Activated CD8-positive, alpha-beta memory T cell treated with anti-CD3 and anti-CD28 coated beads, Interleukin-2, amount 50 U/mL, for 1 hour (primary cell): Measurements from ENCODE around the gene MYF5.

Experiments used
- DNase-seq: peaks from one replicate; pipeline ENCODE4 v3.0.0-alpha.2; 2020; ENCODE audit errors: extremely low read depth

The MYF5 gene

GRCh38 chr12:80707830-80708258, 8.9 kb upstream of the MYF5 start:
- DNase-seq, result no peak

GRCh38 chr12:80708259-80708974, 8.3 kb upstream of the MYF5 start:
- no peak for DNase-seq

GRCh38 chr12:80708975-80709328, 7.8 kb upstream of the MYF5 start:
- DNase-seq, result no peak

GRCh38 chr12:80709811-80710726, 6.6 kb upstream of the MYF5 start:
- DNase-seq, result no peak

- DNase-seq, result no peak
These were observed 5.8 kb upstream of the MYF5 start for GRCh38 chr12:80710727-80711449.

- no peak for DNase-seq
These were observed 4.8 kb upstream of the MYF5 start for GRCh38 chr12:80711866-80712265.

- no peak for DNase-seq
These were observed 3.8 kb upstream of the MYF5 start for GRCh38 chr12:80712866-80713265.

GRCh38 chr12:80713419-80713818, 3.3 kb upstream of the MYF5 start:
- no peak for DNase-seq

GRCh38 chr12:80714055-80714454, 2.7 kb upstream of the MYF5 start:
- no peak for DNase-seq

GRCh38 chr12:80714846-80715245, 1.9 kb upstream of the MYF5 start:
- DNase-seq, result no peak

- DNase-seq, result no peak
These were observed 931 bp upstream of the MYF5 start for GRCh38 chr12:80715713-80716249.

GRCh38 chr12:80717856-80718255, 1.1 kb downstream of the MYF5 start:
- no peak for DNase-seq

GRCh38 chr12:80720516-80720915, 3.8 kb downstream of the MYF5 start:
- DNase-seq, result no peak

- no peak for DNase-seq
These were observed 4.6 kb downstream of the MYF5 start for GRCh38 chr12:80721326-80721725.

GRCh38 chr12:80745851-80746505, 29.3 kb downstream of the MYF5 start:
- DNase-seq, result no peak

GRCh38 chr12:80747800-80748199, 31.1 kb downstream of the MYF5 start:
- no peak for DNase-seq

GRCh38 chr12:80749456-80749855, 32.7 kb downstream of the MYF5 start:
- DNase-seq, result no peak

GRCh38 chr12:80752464-80752863, 35.8 kb downstream of the MYF5 start:
- no peak for DNase-seq

GRCh38 chr12:80754274-80754673, 37.6 kb downstream of the MYF5 start:
- DNase-seq, result no peak

- no peak for DNase-seq
These were observed 40.2 kb downstream of the MYF5 start for GRCh38 chr12:80756875-80757274.

GRCh38 chr12:80761838-80762237, 45.1 kb downstream of the MYF5 start:
- no peak for DNase-seq

- DNase-seq, result no peak
These were observed 47.2 kb downstream of the MYF5 start for GRCh38 chr12:80763874-80764273.
